GM19043 (cell line): ENCODE measurements around the gene PHF2.
"Not testable (repeated sequence)": the region's sequence is repeated elsewhere in the genome, so short reads cannot be mapped to it uniquely, and the experiment has no call there.

ENCODE experiments used
- ATAC-seq: cut with Tn5 transposase; IDR thresholded peaks from one replicate; pipeline ENCODE4 v1.9.1; 2021; ENCODE audit warnings: low read depth; ENCODE audit not compliant: unreplicated experiment

PHF2 gene

GRCh38 chr9:93662952-93663572 is 86.7 kb downstream of the PHF2 start:
- no peak for ATAC-seq

- no peak for ATAC-seq
Measured at GRCh38 chr9:93663877-93664548, 87.6 kb downstream of the PHF2 start.

- ATAC-seq, result no peak
Measured at GRCh38 chr9:93664549-93665120, 88.3 kb downstream of the PHF2 start.

- ATAC-seq, result no peak
Measured at GRCh38 chr9:93665128-93665636, 88.8 kb downstream of the PHF2 start.

- ATAC-seq, result no peak
Measured at GRCh38 chr9:93665637-93666438, 89.5 kb downstream of the PHF2 start.

GRCh38 chr9:93666439-93666784 is 90.0 kb downstream of the PHF2 start:
- ATAC-seq, result not testable (repeated sequence)

- ATAC-seq, result no peak
Measured at GRCh38 chr9:93667006-93667405, 90.6 kb downstream of the PHF2 start.

GRCh38 chr9:93667627-93668026 is 91.2 kb downstream of the PHF2 start:
- no peak for ATAC-seq

- no peak for ATAC-seq
Measured at GRCh38 chr9:93668261-93668871, 92.0 kb downstream of the PHF2 start.

GRCh38 chr9:93669116-93669957 is 93.0 kb downstream of the PHF2 start:
- no peak for ATAC-seq

- ATAC-seq, result no peak
Measured at GRCh38 chr9:93669958-93670207, 93.5 kb downstream of the PHF2 start.

- no peak for ATAC-seq
Measured at GRCh38 chr9:93670208-93671019, 94.0 kb downstream of the PHF2 start.

GRCh38 chr9:93671020-93671338 is 94.6 kb downstream of the PHF2 start:
- ATAC-seq, result no peak

GRCh38 chr9:93672330-93673020 is 96.1 kb downstream of the PHF2 start:
- ATAC-seq, result not testable (repeated sequence)

- ATAC-seq, result no peak
Measured at GRCh38 chr9:93673021-93673838, 96.8 kb downstream of the PHF2 start.

GRCh38 chr9:93673839-93674334 is 97.5 kb downstream of the PHF2 start:
- ATAC-seq, result no peak

GRCh38 chr9:93674580-93675335 is 98.4 kb downstream of the PHF2 start:
- ATAC-seq, result no peak
